ENCODE results near the gene FBP2.

DNA sequence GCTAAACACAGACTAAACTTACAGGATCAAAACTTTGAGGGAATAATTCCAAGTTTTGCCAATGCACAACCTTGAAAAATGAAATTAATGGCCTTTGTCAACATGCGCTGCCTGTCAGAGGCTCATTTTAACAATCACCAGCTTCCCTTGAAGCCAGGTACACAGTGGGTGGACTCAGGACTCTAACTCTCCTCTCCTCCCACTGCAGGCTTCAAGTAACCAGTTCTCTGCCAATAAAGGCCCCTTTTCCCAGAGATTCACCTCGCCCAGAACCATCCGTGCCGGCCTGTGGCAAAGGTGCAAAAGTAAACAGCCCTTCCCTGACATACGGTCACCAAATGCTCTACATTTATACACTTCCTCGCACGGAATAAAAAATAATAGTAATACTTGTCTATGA lies 18.4 kb upstream of the FBP2 start:
- TF ChIP-seq, protein P1, sequence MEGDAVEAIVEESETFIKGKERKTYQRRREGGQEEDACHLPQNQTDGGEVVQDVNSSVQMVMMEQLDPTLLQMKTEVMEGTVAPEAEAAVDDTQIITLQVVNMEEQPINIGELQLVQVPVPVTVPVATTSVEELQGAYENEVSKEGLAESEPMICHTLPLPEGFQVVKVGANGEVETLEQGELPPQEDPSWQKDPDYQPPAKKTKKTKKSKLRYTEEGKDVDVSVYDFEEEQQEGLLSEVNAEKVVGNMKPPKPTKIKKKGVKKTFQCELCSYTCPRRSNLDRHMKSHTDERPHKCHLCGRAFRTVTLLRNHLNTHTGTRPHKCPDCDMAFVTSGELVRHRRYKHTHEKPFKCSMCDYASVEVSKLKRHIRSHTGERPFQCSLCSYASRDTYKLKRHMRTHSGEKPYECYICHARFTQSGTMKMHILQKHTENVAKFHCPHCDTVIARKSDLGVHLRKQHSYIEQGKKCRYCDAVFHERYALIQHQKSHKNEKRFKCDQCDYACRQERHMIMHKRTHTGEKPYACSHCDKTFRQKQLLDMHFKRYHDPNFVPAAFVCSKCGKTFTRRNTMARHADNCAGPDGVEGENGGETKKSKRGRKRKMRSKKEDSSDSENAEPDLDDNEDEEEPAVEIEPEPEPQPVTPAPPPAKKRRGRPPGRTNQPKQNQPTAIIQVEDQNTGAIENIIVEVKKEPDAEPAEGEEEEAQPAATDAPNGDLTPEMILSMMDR (IDR thresholded peaks at IDR 0.05): no peak
- TF ChIP-seq POLR2AphosphoS5 (IDR thresholded peaks at IDR 0.05; ENCODE audit: low read depth, low read length) (no peak), EZH2phosphoT487 (IDR thresholded peaks at IDR 0.05; ENCODE audit: borderline replicate concordance, low read depth) (no peak), ELF1 (IDR thresholded peaks at IDR 0.05) (no peak), TCF12 (IDR thresholded peaks at IDR 0.05) (no peak), GABPA (IDR thresholded peaks at IDR 0.05; ENCODE audit: low read depth) (no peak)
- TF ChIP-seq, protein P2, sequence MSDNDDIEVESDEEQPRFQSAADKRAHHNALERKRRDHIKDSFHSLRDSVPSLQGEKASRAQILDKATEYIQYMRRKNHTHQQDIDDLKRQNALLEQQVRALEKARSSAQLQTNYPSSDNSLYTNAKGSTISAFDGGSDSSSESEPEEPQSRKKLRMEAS (IDR thresholded peaks at IDR 0.05; ENCODE audit: low read depth): no peak
- TF ChIP-seq, protein P3, sequence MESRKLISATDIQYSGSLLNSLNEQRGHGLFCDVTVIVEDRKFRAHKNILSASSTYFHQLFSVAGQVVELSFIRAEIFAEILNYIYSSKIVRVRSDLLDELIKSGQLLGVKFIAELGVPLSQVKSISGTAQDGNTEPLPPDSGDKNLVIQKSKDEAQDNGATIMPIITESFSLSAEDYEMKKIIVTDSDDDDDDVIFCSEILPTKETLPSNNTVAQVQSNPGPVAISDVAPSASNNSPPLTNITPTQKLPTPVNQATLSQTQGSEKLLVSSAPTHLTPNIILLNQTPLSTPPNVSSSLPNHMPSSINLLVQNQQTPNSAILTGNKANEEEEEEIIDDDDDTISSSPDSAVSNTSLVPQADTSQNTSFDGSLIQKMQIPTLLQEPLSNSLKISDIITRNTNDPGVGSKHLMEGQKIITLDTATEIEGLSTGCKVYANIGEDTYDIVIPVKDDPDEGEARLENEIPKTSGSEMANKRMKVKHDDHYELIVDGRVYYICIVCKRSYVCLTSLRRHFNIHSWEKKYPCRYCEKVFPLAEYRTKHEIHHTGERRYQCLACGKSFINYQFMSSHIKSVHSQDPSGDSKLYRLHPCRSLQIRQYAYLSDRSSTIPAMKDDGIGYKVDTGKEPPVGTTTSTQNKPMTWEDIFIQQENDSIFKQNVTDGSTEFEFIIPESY (IDR thresholded peaks at IDR 0.05; ENCODE audit: borderline replicate concordance, low read depth): no peak
